K562 (cell line): ENCODE measurements around the gene KCNC3. TPM values are rescaled to one million over a fixed set of nuclear protein-coding genes. Genes with fewer than 3 reads are reported as not detected.

Experiments used
- CTCF ChIP-seq, 3 experiments: IDR thresholded peaks in 2 of 3; conservative IDR thresholded peaks in 1 of 3; 2 replicates each; pipeline ENCODE4 v1.5.1; 2011 to 2012; ENCODE audit warnings: low read length in 3 of 3, mild to moderate bottlenecking in 3 of 3, control low read depth in 2 of 3, improper control_type of control experiment in 1 of 3, inconsistent platforms in 1 of 3, low read depth in 1 of 3, mixed read lengths in 1 of 3, moderate library complexity in 1 of 3; ENCODE audit not compliant: insufficient read depth in 2 of 3
- NFRKB ChIP-seq: fragments of 450-650 bp; IDR thresholded peaks from 2 replicates; pipeline ENCODE4 v1.6.1; 2016; ENCODE audit warnings: low read depth
- POLR2H ChIP-seq: IDR thresholded peaks from 2 replicates; pipeline ENCODE4 v1.6.1; 2016; ENCODE audit warnings: missing genetic modification characterization, low read depth, mild to moderate bottlenecking, control low read depth, missing compliant biosample characterization, moderate library complexity
- REST ChIP-seq, 2 experiments: fragments of 450-650 bp; formaldehyde crosslinking in 1 of 2; IDR thresholded peaks; 2 replicates each; pipeline versions ENCODE4 v1.4.0 to v1.6.1; 2014 to 2020; ENCODE audit warnings: mild to moderate bottlenecking in 2 of 2, borderline replicate concordance in 1 of 2, low read depth in 1 of 2
- TEAD1 ChIP-seq, 2 experiments: fragments of 450-650 bp in 1 of 2; sonication (generic) in 1 of 2; formaldehyde crosslinking; IDR thresholded peaks; 2 replicates each; pipeline versions ENCODE4 v1.4.0 to v1.8.0; 2020 to 2022; ENCODE audit warnings: mild to moderate bottlenecking in 2 of 2, missing genetic modification reagents in 1 of 2
- ZNF23 ChIP-seq: fragments of 250-450 bp; sonication (Bioruptor Pico); IDR thresholded peaks from 2 replicates; pipeline ENCODE4 v1.4.0; 2020; ENCODE audit warnings: mild to moderate bottlenecking
- ZSCAN29 ChIP-seq: fragments of 450-650 bp; IDR thresholded peaks from 2 replicates; pipeline ENCODE4 v1.6.1; 2017
- polyA plus RNA-seq, 8 experiments: library from polyadenylated mRNA; depleted of rRNA in 4 of 8; stranded (reverse) in 5 of 8; unstranded in 3 of 8; fragments of >200 nt; fragmentation: Nextera tagmentation in 2 of 8; fragmentation: Illumina TruSeq in 1 of 8; extraction: Ambion mirVana in 2 of 8; extraction: Trizol in 1 of 8; gene quantifications; 2 replicates each; pipeline versions ENCODE4 v1.2.1 to v1.2.3, GENCODE V29; 2011 to 2014; ENCODE audit warnings: inconsistent platforms in 1 of 8, missing spikeins in 1 of 8
- total RNA-seq, 7 experiments: library from RNA; depleted of rRNA in 6 of 7; stranded (reverse); fragments of >200 nt in 6 of 7; fragmentation: Illumina TruSeq in 2 of 7; extraction: Trizol in 2 of 7; gene quantifications; 2 replicates each; pipeline versions ENCODE4 v1.2.1 to v1.2.3, GENCODE V29; 2011 to 2021; ENCODE audit warnings: low replicate concordance in 1 of 7

The KCNC3 gene
- total and polyA plus RNA-seq, 9 of the 15 experiments (the other 6 are each of a cell fraction or from before 2014, with no cell fraction given) = 0.03 to 26.2 (median 2.0) TPM

- TF ChIP-seq CTCF (IDR thresholded peaks at IDR 0.05 in 2 of 3, conservative IDR thresholded peaks at IDR 0.05 in 1 of 3; ENCODE audit: insufficient read depth in 2 of 3, low read depth in 1 of 3, low read length in 3 of 3) (peak in 1 of 3 experiments; percentile 19; a peak in 1 of 6 replicates), ZNF23 (CRISPR knock-in tag) (no peak), NFRKB (no peak), ZSCAN29 (no peak), POLR2H (tag) (no peak), TEAD1 (CRISPR knock-in tag; IDR thresholded peaks at IDR 0.05) (no peak), REST (IDR thresholded peaks at IDR 0.05; ENCODE audit: borderline replicate concordance) (0 out of 2 replicates have a peak, but pooled peaks have one; percentile 5), REST (CRISPR knock-in tag; IDR thresholded peaks at IDR 0.05; ENCODE audit: low read depth) (no peak)
Measured at GRCh38 chr19:50290775-50291174, 38.4 kb downstream of the KCNC3 start (continued).
